GM06990 (cell line): ENCODE measurements around the gene SEC61B.

Experiments
- DNase-seq: peaks from one replicate; pipeline ENCODE4 v3.0.0-alpha.2; 2011; ENCODE audit not compliant: insufficient read length; ENCODE audit errors: extremely low read depth
- H3K27me3 ChIP-seq: replicated peaks from 2 replicates; pipeline ENCODE4 v1.6.0; 2011; ENCODE audit warnings: low read length; ENCODE audit not compliant: control insufficient read depth, insufficient read depth
- H3K36me3 ChIP-seq: 2 replicates; pipeline ENCODE4 v1.5.1; 2011; ENCODE audit warnings: low read length; ENCODE audit not compliant: control insufficient read depth, insufficient read depth
- H3K4me3 ChIP-seq: replicated peaks from 2 replicates; pipeline ENCODE4 v1.5.1; 2011; ENCODE audit warnings: low read depth, mild to moderate bottlenecking, control low read depth, low read length
- CTCF ChIP-seq: IDR thresholded peaks from 2 replicates; pipeline ENCODE4 v1.5.1; 2011; ENCODE audit warnings: low read length, control low read depth, mild to moderate bottlenecking, inconsistent platforms; ENCODE audit not compliant: insufficient read depth, poor library complexity, severe bottlenecking

The SEC61B gene

GRCh38 chr9:99224445-99224844 lies 2.4 kb downstream of the SEC61B start:
- Histone ChIP-seq H3K27me3 (no peaks in the 10 kb centered on the region), H3K36me3 (peaks cover 11% of the 10 kb centered on the region; the same call in 1 of the 2 replicates), H3K4me3 (peak overlapping the region; percentile 98)
- DNase-seq = no peak
- TF ChIP-seq CTCF = no peak

DNA sequence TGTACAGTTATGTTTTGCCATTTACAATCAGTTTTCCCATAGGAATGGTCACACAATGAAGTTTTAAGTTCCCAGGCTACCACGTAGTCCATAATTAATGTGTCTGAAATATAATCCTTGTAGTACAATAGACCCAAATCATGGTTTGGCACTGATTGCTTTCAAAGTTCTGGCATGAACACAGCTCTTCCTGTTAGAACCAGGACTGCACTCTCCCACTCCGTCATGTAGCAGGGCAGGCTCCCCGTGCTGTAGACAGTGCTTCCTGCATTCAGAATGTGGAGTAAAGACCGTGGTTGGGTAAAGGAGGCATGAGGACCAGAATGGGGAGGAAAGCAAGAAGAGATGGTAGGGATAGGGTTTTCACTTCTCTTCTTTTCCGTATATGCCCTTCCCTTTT lies 4.0 kb downstream of the SEC61B start:
- TF ChIP-seq CTCF = no peak
- Histone ChIP-seq H3K4me3 (no peak overlapping the region), H3K36me3 (peaks cover 11% of the 10 kb centered on the region; the same call in 1 of the 2 replicates), H3K27me3 (no peaks in the 10 kb centered on the region)
- DNase-seq = no peak

- DNase-seq = no peak
- Histone ChIP-seq H3K4me3 (no peak overlapping the region), H3K27me3 (no peaks in the 10 kb centered on the region), H3K36me3 (peaks cover 14% of the 10 kb centered on the region)
- TF ChIP-seq CTCF = no peak
These were observed 8.1 kb downstream of the SEC61B start for GRCh38 chr9:99230206-99230605.

DNA sequence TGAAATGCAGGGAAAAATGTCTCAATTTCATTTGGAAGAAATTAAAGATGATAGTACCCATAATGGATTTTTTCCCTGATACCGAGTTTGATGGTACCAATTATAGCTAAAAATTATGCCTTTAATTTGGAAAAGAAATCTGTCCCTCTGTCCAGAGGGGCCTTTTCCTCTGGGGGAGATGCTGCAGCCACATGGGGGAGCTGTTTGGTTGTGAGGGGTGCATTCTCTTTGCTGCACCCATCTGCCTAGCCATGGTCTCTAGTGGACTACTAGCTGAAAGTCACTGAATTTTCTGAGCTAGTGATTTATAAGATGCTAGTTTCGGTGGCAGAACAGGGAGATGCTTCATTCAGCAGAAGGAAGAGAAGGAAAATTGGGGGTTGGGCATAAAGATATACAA lies 9.6 kb downstream of the SEC61B start:
- TF ChIP-seq CTCF = peak; percentile 89
- Histone ChIP-seq H3K36me3 (peaks cover 11% of the 10 kb centered on the region), H3K27me3 (no peaks in the 10 kb centered on the region), H3K4me3 (no peak overlapping the region)
- no peak for DNase-seq

DNA sequence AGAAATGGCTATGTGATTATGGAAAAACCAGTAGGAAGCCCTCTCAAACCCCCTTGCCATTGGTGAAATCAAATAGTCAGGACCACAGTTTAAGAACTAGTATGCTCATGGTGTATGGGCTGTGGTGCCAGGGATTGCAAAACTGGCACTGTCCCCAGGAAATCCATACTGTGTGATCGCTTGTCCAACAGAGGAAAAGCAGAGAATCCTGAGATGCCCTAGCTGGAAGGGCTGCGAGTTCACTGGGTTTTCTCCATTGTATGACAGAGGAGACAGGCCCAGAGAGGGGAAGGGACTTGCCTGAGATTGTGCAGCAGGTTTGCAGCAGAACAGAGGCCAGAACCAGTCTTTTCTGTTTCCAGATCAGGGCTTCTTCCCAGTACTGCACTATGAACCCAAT lies 12.5 kb downstream of the SEC61B start:
- H3K4me3 ChIP-seq = no peak overlapping the region
- no peaks in the 10 kb centered on the region for H3K27me3 ChIP-seq
- DNase-seq = no peak
- H3K36me3 ChIP-seq = peaks cover 5% of the 10 kb centered on the region
- TF ChIP-seq CTCF = no peak

DNA sequence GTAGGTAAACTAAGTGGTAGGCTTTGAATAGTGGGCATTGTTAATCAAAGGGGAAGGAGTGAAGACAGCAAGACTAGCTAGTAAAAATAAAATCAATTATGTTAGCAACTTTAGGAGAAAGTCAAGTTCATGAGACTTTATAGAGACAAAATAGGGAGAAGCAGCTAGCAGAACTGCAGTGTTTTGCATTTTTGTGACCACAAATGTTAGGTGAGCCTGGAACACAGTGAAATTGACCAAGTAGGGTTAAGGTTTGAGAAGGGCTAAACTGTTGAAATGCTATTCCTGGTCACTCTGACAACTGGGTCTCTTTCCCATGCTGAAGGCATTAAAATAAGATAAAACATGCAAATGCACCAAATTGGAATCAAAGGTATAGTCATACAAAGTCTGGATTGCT lies 13.0 kb downstream of the SEC61B start:
- H3K27me3 ChIP-seq = no peaks in the 10 kb centered on the region
- no peak overlapping the region for H3K4me3 ChIP-seq
- TF ChIP-seq CTCF = no peak
- peaks cover 5% of the 10 kb centered on the region for H3K36me3 ChIP-seq
- no peak for DNase-seq
